A673 (cell line): ENCODE data around the gene KCNQ4. TPM values are rescaled to one million over a fixed set of nuclear protein-coding genes. Genes with fewer than 3 reads are reported as not detected.

Experiments used
- BruUV-seq: library from RNA; stranded (reverse); fragments of 400-500 nt; replicated peaks from 2 replicates; lab custom pipeline; 2021; lab: Mats Ljungman, UMichigan
- CTCF ChIA-PET: fragments of 300-600 bp; sonication (Branson Sonifier 250); formaldehyde crosslinking; loops from one replicate; lab custom pipeline; 2022; ENCODE audit warnings: antibody characterized with exemption; lab: Charles Lee
- POLR2A ChIA-PET: fragments of 300-600 bp; sonication (Branson Sonifier 250); formaldehyde crosslinking; loops from one replicate; lab custom pipeline; 2022; ENCODE audit warnings: antibody characterized with exemption; ENCODE audit not compliant: low non-redundant PET; lab: Charles Lee
- DNase-seq: peaks from one replicate; pipeline ENCODE4 v3.0.0-alpha.2; 2015; ENCODE audit warnings: low spot score
- H3K27ac ChIP-seq: fragments of 200-600 bp; sonication (generic); 2 replicates; pipeline ENCODE4 v1.5.1; 2016; ENCODE audit warnings: mixed run types, low read depth, mild to moderate bottlenecking, mixed read lengths, antibody characterized with exemption, low read length; ENCODE audit not compliant: poor library complexity, severe bottlenecking
- H3K27me3 ChIP-seq: fragments of 200-600 bp; sonication (generic); replicated peaks from 2 replicates; pipeline ENCODE4 v1.6.1; 2017; ENCODE audit warnings: mixed run types, low read depth, mild to moderate bottlenecking, mixed read lengths, antibody characterized with exemption, low read length; ENCODE audit not compliant: insufficient read depth, poor library complexity
- H3K36me3 ChIP-seq: fragments of 200-600 bp; sonication (generic); 2 replicates; pipeline ENCODE4 v1.6.1; 2016; ENCODE audit warnings: mixed run types, mild to moderate bottlenecking, mixed read lengths, antibody characterized with exemption, low read length; ENCODE audit not compliant: insufficient read depth, poor library complexity, severe bottlenecking
- H3K4me1 ChIP-seq: fragments of 200-600 bp; sonication (generic); 2 replicates; pipeline ENCODE4 v1.6.1; 2017; ENCODE audit warnings: mixed run types, mild to moderate bottlenecking, mixed read lengths, antibody characterized with exemption, low read length; ENCODE audit not compliant: insufficient read depth, poor library complexity, severe bottlenecking
- H3K4me3 ChIP-seq: fragments of 200-600 bp; sonication (generic); 2 replicates; pipeline ENCODE4 v1.5.1; 2016; ENCODE audit warnings: low read depth, mixed run types, mild to moderate bottlenecking, mixed read lengths, low read length; ENCODE audit not compliant: poor library complexity, severe bottlenecking
- H3K9me3 ChIP-seq: fragments of 200-600 bp; sonication (generic); 2 replicates; pipeline ENCODE4 v1.6.1; 2016; ENCODE audit warnings: mixed run types, low read depth, mild to moderate bottlenecking, mixed read lengths, antibody characterized with exemption, low read length; ENCODE audit not compliant: poor library complexity, severe bottlenecking
- CTCF ChIP-seq: fragments of 300-800, 200-600 bp; sonication (generic); conservative IDR thresholded peaks from 2 replicates; pipeline ENCODE4 v1.5.1; 2017; ENCODE audit warnings: low read depth, mild to moderate bottlenecking, antibody characterized with exemption, low read length, moderate library complexity, mixed read lengths
- EZH2 ChIP-seq: fragments of 200-600 bp; sonication (generic); IDR thresholded peaks from 2 replicates; pipeline ENCODE4 v1.6.1; 2017; ENCODE audit warnings: borderline replicate concordance, low read depth, mild to moderate bottlenecking, mixed read lengths, antibody characterized with exemption, low read length; ENCODE audit not compliant: poor library complexity, severe bottlenecking
- intact Hi-C: fragments of 100-400 bp; cut with micrococcal nuclease; formaldehyde crosslinking; loops from one replicate; pipeline ENCODE4 v1.10.0; 2022; ENCODE audit not compliant: unreplicated experiment
- total RNA-seq: library from RNA; stranded (reverse); gene quantifications from 2 replicates; pipeline ENCODE4 v1.2.3, GENCODE V29; 2021

The KCNQ4 gene
- total RNA-seq, 1 experiment from 2014 or later, result 0.62 TPM

- H3K27ac ChIP-seq, result no peak overlapping the region
- TF ChIP-seq EZH2, result no peak
- TF ChIP-seq CTCF, result no peak
Observed at GRCh38 chr1:40820911-40821693, 37.5 kb downstream of the KCNQ4 start.

GRCh38 chr1:40822890-40823289 lies 39.3 kb downstream of the KCNQ4 start:
- no peaks in the 10 kb centered on the region for H3K4me1 ChIP-seq
- POLR2A ChIA-PET, result no interaction called here
- H3K4me3 ChIP-seq, result no peak overlapping the region
- no peak overlapping the region for H3K27ac ChIP-seq
- no peak for DNase-seq
- H3K27me3 ChIP-seq, result no peaks in the 10 kb centered on the region
- no TSS peak for BruUV-seq
- no peaks in the 10 kb centered on the region for H3K9me3 ChIP-seq
- TF ChIP-seq EZH2, result no peak
- TF ChIP-seq CTCF, result no peak
- CTCF ChIA-PET, result no interaction called here
- H3K36me3 ChIP-seq, result no peaks in the 10 kb centered on the region
- intact Hi-C loops, result no loop called here

More at GRCh38 chr1:40820911-40821693, 37.5 kb downstream of the KCNQ4 start:
- Histone ChIP-seq H3K36me3 (no peaks in the 10 kb centered on the region), H3K4me3 (no peak overlapping the region), H3K27me3 (no peaks in the 10 kb centered on the region), H3K9me3 (no peaks in the 10 kb centered on the region), H3K4me1 (no peaks in the 10 kb centered on the region)
- no TSS peak for BruUV-seq
- intact Hi-C loops, result no loop called here
- no peak for DNase-seq
- ChIA-PET CTCF (no interaction called here), POLR2A (no interaction called here)

- POLR2A ChIA-PET, result no interaction called here
Observed at GRCh38 chr1:40823345-40823744, 39.8 kb downstream of the KCNQ4 start.

More at GRCh38 chr1:40823345-40823744, 39.8 kb downstream of the KCNQ4 start:
- Histone ChIP-seq H3K36me3 (no peaks in the 10 kb centered on the region), H3K9me3 (no peaks in the 10 kb centered on the region), H3K4me1 (no peaks in the 10 kb centered on the region), H3K27ac (no peak overlapping the region), H3K4me3 (no peak overlapping the region), H3K27me3 (no peaks in the 10 kb centered on the region)
- TF ChIP-seq EZH2 (no peak), CTCF (no peak)
- CTCF ChIA-PET, result no interaction called here
- no peak for DNase-seq
- no TSS peak for BruUV-seq
- intact Hi-C loops, result no loop called here
